Hypothalamus (tissue), 51 donors: ENCODE measurements around the gene MTERF4.
A peak's percentile ranks its signal among the peaks of the same experiment; 100 is the strongest.

Experiments
- DNase-seq, 51 donors: peaks; one replicate each; lab custom pipeline; 2025; lab: John Stamatoyannopoulos, UW

Gene MTERF4

DNA sequence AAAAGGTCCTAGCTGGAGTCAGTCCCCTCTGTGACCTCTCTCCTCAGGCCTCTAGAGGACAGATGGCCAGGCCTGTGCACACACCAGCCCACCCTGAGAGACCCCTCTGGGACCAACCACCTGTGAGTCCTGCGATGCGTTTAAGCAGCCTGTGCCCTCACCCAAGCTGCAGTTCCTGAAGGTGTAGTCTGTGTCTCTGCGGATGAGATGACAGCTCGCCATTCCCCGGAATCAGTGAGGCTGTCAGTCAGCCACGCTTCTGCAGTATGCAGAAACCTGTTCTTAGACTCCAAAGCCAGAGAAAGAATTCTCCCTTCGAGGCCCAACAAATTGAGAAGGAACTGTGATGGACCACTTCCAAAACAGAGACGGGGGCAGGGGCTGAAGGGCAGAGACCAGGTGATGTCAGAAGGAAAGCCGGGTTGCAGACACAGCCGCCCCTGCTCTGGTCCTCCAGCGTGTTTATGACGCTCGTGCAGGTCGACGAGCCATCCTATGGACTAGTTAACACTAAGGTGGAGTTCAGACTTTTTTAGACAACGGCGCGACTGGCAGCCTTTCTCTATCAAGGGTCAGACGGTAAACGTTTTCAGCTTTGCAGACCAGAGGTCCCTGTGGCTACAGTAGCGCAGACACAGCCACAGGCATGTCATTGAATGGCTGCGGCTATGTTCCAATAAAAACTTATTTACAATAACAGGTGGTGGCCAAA lies 10.2 kb downstream of the MTERF4 start:
- DNase-seq, result no peak

GRCh38 chr2:241091201-241091600 lies 10.9 kb downstream of the MTERF4 start:
- DNase-seq, result peak in 1 of 51 donors; percentile 18

DNA sequence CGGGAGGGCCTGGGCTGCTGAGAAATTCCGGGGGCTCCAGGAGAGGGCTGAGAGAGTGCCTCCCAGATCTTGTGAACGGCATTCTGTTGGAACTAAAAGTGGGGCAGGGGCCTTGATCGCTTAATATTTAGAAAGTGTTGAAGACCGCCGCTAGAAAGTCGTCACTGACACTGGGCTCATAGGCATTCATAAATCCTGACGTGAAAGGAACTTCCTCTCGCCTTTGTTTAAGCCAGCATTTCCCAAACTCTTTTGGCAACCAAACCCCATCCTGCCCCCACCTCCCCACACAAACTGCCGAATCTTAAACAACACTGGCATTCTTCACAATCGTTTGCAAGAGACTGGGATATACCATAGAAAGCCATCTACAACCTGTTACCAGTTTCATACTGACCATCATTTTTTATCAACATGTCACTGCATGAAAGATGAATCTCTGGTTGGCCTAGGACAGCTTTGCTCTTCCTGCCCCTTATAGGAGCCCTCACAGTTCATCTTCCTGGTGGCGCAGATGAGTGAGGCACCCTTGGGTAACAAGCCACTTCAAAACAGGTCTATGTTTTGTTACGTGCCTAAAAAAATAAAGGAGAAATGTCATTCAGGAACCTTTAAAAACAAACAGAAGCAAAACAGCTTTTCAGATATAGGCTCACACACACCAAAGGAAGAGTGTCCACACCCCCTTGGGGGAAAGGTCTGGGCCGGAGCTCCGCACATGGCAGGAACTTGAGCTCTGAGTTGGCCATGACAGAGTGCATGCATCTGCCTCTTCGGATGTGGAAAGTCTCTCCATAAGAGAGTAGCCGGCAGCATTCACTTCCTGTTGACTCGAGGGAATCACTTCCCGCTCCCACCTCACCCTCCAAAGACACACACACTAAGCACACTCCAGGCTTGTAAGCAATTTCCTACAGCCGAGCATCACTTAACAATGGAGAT lies 13.0 kb downstream of the MTERF4 start:
- no peak for DNase-seq

GRCh38 chr2:241088376-241088775 lies 13.7 kb downstream of the MTERF4 start:
- DNase-seq, result no peak

DNA sequence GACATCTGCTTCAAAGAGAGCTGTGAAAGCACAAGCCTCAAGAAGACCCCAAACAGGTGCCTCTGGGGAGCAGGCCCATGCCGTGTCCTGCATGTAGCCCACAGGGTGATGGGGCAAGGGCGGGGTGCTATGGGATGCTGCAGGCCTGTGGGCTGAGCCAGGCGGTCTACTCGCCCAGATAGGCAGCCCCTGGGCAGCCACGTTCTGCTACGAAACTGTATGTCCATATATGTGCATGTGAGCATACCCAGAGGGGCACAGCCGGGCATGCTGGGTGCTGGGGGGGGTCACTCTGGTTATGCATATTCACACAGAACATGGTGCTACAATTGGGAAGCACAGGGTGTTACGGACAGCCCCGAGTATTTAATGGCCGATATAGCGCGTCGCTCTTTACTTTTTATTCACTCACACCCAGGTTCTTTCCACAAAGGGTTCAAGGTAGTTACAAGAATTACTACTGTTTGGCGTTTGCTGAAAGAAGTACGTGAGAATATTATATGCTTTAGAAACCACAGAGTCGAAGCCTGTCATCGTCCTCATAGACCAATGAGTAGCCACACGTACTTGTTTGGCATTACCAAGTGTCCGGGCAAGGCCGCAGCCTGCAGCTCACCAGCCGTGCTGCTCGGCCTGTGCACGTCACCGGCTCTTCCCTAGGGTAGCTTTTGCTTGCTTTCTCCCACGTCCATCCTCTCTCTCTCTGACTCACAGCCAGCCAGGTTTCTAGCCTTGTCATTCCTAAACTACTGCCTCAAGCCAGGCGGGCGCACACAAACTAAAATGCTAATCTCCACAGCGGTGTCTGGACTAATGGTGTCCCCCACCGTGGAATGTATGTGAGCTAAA lies 14.4 kb downstream of the MTERF4 start:
- peak in 1 of 51 donors; percentile 22 for DNase-seq

GRCh38 chr2:241084856-241085444 lies 17.1 kb downstream of the MTERF4 start:
- no peak for DNase-seq

DNA sequence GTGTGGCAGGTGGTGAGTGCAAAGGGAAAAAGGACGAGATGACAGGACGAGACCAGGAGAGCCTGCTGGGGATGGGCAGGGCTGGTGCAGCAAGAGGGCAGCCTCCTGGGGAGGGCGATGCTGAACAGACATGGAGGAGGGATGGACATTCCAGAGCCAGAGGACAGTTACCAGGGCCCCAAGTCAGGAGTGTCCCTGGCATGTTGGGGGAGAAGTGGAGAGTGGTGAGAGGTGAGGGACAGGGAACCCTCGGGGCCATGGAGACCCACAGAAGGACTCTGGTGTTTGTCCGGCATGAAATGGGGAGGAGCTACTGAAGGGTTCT lies 19.0 kb downstream of the MTERF4 start:
- no peak for DNase-seq

GRCh38 chr2:241082341-241083090 lies 19.6 kb downstream of the MTERF4 start:
- DNase-seq, result no peak

DNA sequence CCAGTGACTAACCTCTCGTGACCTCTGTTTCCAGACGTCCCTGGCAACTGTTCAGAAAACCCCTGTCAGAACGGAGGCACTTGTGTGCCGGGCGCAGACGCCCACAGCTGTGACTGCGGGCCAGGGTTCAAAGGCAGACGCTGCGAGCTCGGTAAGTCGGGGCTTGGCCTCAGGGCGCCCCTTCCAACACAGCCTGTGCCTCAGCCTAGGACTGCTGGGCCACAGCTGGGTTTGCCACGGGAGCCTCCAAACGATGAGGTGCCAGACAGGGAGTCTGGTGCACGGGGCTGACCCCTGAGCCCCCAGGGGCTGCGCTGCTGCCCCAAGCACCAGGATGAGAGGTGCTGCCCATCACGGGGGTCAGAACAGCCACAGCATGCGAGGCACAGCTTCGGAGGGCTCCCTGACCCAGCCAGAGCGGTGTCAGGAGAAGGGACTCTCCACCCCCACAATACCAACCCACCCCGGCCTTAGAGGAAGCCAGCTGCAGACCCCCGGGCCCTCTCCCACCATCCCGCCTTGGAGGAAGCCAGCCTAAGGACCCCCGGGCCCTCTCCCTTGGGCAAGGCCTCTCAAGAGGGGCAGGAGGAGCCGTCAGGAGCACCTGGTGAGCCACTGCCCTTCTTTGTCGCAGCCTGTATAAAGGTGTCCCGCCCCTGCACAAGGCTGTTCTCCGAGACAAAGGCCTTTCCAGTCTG lies 20.3 kb downstream of the MTERF4 start:
- DNase-seq, result no peak

DNA sequence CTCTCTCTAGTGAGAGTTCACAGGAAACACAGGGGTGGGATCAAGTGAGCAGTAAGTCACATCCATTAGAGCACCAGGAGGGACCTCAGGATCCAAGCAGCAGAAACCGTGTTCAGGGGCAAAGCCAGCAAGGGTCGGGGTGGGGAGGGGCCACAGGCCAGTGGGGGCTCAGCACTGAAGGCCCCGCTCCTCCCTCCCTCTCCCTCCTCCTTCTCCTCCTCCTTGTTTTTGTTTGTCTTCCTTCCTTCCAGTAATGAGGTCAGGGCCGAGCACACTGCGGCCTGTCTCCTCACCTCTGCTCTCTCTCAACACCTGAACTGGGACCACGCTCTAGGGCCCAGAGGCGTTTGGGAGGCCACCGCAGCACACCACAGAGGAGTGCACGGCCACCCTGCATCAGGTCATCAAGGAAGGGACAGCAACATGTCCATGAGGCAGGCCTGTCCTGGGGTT lies 20.9 kb downstream of the MTERF4 start:
- DNase-seq, result no peak

GRCh38 chr2:241080405-241081189 lies 21.5 kb downstream of the MTERF4 start:
- DNase-seq, result no peak

GRCh38 chr2:241074901-241075540 lies 27.1 kb downstream of the MTERF4 start:
- no peak for DNase-seq

DNA sequence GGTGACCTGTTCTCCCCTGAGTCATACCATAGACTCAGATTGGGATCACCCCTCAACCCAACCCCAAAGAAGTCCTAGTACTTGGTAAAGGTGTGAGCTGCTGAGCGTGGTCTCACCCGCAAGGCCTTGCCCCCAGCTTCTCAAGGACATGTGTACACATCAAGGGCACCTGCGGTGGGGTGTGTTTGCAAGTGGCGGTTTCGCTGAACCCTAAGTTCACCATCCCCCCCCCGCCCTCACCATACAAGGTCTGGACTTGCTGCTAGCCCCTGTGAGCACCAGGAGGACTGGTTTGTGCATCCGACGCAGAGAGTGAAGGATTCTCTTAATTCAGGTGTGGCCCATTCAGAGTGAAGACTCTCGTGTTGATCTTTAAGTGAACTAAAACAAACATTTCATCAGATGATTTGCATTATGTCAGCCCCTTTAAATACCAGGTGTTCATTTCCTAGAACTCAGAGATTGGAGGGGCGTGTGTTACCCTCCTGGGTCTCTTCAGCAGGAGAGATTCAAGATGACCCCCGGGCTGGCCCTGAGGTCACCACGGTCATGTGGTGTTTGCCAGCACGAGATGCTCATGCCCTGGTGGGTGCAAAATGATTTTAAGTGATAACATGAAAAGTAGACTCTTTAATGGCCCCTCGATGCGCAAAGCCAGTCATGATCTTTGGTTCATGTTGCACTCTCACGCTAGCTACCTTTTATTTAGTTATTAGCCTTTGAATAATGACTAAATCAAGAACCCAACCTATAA lies 27.8 kb downstream of the MTERF4 start:
- DNase-seq, result no peak

DNA sequence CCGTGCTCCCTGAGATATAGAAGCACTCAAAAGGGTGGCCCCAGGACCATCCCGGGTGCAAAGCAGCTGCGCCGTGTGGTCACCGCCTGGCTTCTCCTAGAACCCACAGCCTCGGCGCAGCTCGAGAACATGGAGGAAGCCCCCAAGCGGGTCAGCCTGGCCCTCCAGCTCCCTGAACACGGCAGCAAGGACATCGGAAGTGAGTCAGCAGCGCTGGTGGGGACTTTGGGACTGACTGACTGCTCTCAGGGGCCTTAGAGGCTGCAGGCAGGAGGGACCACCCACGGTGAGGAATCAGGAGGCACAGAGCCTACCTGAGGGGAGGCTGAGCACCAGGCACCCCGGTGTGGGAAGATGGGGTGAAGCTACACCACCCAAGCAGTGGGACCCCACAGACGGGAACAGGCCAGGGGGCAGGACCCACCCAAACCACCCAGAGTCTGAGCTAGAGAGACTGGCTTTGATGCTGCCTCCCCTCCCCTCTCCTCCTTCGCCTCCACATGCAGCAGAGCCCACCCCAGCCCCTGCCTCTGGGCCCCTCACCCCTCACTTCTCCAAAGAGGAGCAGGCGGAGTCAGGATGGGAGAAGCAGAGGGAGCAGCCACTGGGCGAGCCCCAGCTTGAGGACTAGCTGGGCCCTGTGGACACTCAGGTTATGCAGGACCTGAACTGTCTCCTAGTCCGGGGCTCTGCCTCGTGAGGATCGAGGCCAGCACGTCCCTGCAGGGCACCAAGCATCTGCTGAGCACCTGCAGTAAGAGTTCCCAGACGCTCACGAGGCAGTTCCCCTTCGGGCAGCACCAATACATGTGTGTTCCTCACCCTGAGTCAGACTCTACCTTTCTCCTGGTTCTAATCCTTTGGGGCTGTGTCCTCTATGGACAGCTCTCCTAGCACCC lies 28.7 kb downstream of the MTERF4 start:
- no peak for DNase-seq

DNA sequence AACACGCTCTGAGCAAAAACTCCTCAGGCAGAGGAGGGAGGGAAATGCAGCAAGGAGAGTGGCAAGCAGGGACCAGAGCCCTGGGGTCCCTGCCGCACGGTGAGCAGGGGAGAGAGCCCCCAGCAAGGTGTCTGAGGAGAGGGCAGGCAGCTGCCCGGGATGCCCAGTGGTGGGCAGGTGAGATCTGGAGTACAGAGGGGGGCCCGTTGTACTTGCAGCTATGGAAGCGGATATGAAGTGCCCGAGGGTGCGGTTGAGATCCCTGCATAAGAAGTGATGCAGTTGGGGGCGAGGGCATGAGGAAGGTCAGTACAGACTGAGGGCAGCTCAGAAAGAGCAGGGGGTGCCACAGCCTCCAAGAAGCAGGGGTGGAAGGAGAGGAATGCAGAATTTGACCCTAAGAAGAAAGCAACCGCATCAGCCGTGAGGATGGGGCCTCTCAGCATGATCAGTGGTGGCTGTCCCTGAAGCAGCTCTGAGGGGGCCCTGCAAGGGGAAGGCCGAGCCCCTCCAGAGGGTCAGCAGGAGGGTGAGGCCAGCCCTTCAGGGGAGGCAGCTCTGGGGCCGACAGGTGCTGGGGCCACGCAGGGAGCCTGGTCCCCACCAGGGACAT lies 29.4 kb downstream of the MTERF4 start:
- DNase-seq, result no peak

DNA sequence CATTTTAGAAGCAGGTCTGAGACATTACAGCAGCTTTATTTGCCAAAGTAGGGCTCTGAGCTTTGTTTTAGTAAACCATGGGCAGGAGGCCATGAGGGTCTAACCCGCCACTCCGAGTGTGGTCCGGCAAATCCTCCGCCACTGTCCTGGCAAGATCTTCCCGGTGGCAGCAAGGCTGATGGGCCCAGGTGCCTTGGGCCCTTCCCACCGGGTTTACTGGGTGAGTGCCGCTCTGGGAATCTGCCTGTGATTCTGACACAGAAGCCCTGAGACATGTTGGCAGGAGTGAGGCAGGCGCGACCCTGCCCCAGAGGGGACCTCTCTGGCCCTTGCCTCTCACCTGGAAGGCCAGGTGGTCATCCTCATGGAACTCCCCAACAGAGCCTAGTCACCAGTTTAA lies 29.9 kb downstream of the MTERF4 start:
- no peak for DNase-seq
